OCI-LY1 (cell line): ENCODE measurements around the gene CBLL1.

ENCODE experiments used
- H2AFZ ChIP-seq: fragments of 200-600 bp; sonication (generic), shearing (Covaris generic); 2 replicates; pipeline ENCODE4 v1.6.0; 2014; ENCODE audit warnings: antibody characterized with exemption, mild to moderate bottlenecking, low read length
- H3F3A ChIP-seq: fragments of 200-600 bp; sonication (generic), shearing (Covaris generic); 2 replicates; pipeline ENCODE4 v1.6.0; 2014; ENCODE audit warnings: mild to moderate bottlenecking, antibody characterized with exemption, low read length, moderate library complexity; ENCODE audit not compliant: insufficient read depth
- H3K27ac ChIP-seq: fragments of 200-600 bp; sonication (generic); 2 replicates; pipeline ENCODE4 v1.5.1; 2014; ENCODE audit warnings: low read length, mixed run types, mild to moderate bottlenecking, low read depth; ENCODE audit not compliant: poor library complexity, severe bottlenecking
- H3K27me3 ChIP-seq: fragments of 200-600 bp; sonication (generic); 2 replicates; pipeline ENCODE4 v1.6.0; 2014; ENCODE audit warnings: antibody characterized with exemption, mild to moderate bottlenecking, low read length, moderate library complexity; ENCODE audit not compliant: insufficient read depth
- H3K36me3 ChIP-seq: fragments of 200-600 bp; sonication (generic); 2 replicates; pipeline ENCODE4 v1.6.1; 2014; ENCODE audit warnings: mild to moderate bottlenecking, antibody characterized with exemption, low read length, moderate library complexity, mixed read lengths; ENCODE audit not compliant: insufficient read depth
- H3K4me1 ChIP-seq: fragments of 200-600 bp; sonication (generic); 2 replicates; pipeline ENCODE4 v1.5.1; 2014; ENCODE audit warnings: mild to moderate bottlenecking, low read length, moderate library complexity; ENCODE audit not compliant: insufficient read depth, severe bottlenecking
- H3K4me2 ChIP-seq: fragments of 200-600 bp; sonication (generic), shearing (Covaris generic); 2 replicates; pipeline ENCODE4 v1.6.1; 2014; ENCODE audit warnings: low read length
- H3K4me3 ChIP-seq: fragments of 200-600 bp; sonication (generic); 2 replicates; pipeline ENCODE4 v1.5.1; 2014; ENCODE audit warnings: low read length, low read depth, mild to moderate bottlenecking, mixed read lengths; ENCODE audit not compliant: poor library complexity, severe bottlenecking
- H3K79me2 ChIP-seq: fragments of 200-600 bp; shearing (Covaris generic); 2 replicates; pipeline ENCODE4 v1.6.1; 2016; ENCODE audit warnings: mixed run types, low read length, mixed read lengths; ENCODE audit not compliant: insufficient read depth
- H3K9ac ChIP-seq: fragments of 200-600 bp; sonication (generic), shearing (Covaris generic); 2 replicates; pipeline ENCODE4 v1.6.1; 2014; ENCODE audit warnings: mild to moderate bottlenecking, low read length, mixed read lengths
- H3K9me2 ChIP-seq: fragments of 200-600 bp; sonication (generic), shearing (Covaris generic); 2 replicates; pipeline ENCODE4 v1.6.1; 2014; ENCODE audit warnings: low read depth, mild to moderate bottlenecking, low read length, mixed read lengths
- H3K9me3 ChIP-seq: fragments of 200-600 bp; shearing (Covaris generic); 2 replicates; pipeline ENCODE4 v1.6.1; 2014; ENCODE audit warnings: low read length, mixed read lengths
- H4K20me1 ChIP-seq: fragments of 200-600 bp; sonication (generic), shearing (Covaris generic); 2 replicates; pipeline ENCODE4 v1.6.0; 2016; ENCODE audit warnings: mild to moderate bottlenecking, low read length; ENCODE audit not compliant: insufficient read depth
- EZH2 ChIP-seq: fragments of 200-600 bp; sonication (generic), shearing (Covaris generic); IDR thresholded peaks from 2 replicates; pipeline ENCODE4 v1.8.0; 2017; ENCODE audit warnings: borderline replicate concordance, mixed run types, mild to moderate bottlenecking, antibody characterized with exemption, low read length, moderate library complexity, mixed read lengths
- TF ChIP-seq, protein P1 (sequence below): fragments of 200-600 bp; sonication (generic), shearing (Covaris generic); IDR thresholded peaks from 2 replicates; pipeline ENCODE4 v1.5.1; 2017; ENCODE audit warnings: mild to moderate bottlenecking, antibody characterized with exemption, low read length, moderate library complexity, mixed read lengths

The CBLL1 gene, protein sequence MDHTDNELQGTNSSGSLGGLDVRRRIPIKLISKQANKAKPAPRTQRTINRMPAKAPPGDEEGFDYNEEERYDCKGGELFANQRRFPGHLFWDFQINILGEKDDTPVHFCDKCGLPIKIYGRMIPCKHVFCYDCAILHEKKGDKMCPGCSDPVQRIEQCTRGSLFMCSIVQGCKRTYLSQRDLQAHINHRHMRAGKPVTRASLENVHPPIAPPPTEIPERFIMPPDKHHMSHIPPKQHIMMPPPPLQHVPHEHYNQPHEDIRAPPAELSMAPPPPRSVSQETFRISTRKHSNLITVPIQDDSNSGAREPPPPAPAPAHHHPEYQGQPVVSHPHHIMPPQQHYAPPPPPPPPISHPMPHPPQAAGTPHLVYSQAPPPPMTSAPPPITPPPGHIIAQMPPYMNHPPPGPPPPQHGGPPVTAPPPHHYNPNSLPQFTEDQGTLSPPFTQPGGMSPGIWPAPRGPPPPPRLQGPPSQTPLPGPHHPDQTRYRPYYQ

DNA sequence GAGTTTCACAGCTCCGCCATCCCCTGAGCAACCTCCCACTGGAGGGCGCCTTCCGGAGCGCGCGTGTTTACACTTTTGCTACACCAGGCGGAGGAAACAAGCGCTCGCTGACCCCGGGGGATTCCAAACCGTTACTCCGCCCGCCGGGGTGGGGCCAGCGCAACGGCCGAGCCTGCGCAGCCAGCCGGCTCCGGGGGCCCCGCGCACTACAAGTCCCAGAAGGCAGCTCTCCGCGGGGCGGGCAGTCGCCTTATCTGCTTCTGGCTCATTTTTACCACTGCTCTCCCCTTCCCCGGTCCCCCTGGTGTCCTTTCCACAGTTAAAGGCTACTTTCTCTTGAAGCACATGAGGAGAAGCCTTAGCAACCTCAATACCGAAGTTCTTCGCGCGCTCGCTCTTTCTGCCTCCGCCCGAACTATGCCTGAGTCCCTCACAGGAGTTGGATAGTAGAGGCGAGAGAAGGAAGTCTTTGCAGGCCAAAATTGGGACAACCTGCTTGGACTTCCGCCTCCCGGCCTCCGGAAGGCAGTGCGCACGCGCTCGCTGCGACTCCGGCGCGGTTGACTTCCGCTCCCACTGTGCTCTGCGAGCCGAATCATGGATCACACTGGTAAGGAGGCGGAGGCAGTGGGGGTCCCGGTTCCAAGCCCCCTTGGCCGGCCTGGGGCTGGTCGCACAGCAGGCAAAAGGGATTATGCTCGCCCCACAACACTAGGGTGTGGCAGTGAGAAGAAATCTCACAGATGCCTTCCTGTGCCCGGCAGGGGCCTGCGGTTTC lies at the start of gene CBLL1:
CBLL1 (plus strand) TSS at position 576 of the 778 bp plus-strand sequence; CDS start at position 598, 22 bp downstream.
- H3K27ac ChIP-seq, result peak within 1 kb of the TSS; percentile 93
- H3K9me3 ChIP-seq, result no peaks in the 10 kb centered on the region
- peaks cover 15% of the 10 kb centered on the region for H3K36me3 ChIP-seq
- H4K20me1 ChIP-seq, result no peaks in the 10 kb centered on the region
- no peaks in the 10 kb centered on the region for H3F3A ChIP-seq
- no peaks in the 10 kb centered on the region for H3K9me2 ChIP-seq
- H3K4me1 ChIP-seq, result peaks cover 42% of the 10 kb centered on the region
- peak within 1 kb of the TSS; percentile 70 for H3K9ac ChIP-seq
- H3K4me2 ChIP-seq, result peak within 1 kb of the TSS; percentile 76
- H2AFZ ChIP-seq, result peak within 1 kb of the TSS; percentile 11
- peak within 1 kb of the TSS; percentile 79 for H3K4me3 ChIP-seq
- H3K27me3 ChIP-seq, result no peaks in the 10 kb centered on the region
- peaks cover 47% of the 10 kb centered on the region for H3K79me2 ChIP-seq
- no peak for TF ChIP-seq EZH2
- TF ChIP-seq, protein P1, sequence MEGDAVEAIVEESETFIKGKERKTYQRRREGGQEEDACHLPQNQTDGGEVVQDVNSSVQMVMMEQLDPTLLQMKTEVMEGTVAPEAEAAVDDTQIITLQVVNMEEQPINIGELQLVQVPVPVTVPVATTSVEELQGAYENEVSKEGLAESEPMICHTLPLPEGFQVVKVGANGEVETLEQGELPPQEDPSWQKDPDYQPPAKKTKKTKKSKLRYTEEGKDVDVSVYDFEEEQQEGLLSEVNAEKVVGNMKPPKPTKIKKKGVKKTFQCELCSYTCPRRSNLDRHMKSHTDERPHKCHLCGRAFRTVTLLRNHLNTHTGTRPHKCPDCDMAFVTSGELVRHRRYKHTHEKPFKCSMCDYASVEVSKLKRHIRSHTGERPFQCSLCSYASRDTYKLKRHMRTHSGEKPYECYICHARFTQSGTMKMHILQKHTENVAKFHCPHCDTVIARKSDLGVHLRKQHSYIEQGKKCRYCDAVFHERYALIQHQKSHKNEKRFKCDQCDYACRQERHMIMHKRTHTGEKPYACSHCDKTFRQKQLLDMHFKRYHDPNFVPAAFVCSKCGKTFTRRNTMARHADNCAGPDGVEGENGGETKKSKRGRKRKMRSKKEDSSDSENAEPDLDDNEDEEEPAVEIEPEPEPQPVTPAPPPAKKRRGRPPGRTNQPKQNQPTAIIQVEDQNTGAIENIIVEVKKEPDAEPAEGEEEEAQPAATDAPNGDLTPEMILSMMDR, result peak; percentile 92

DNA sequence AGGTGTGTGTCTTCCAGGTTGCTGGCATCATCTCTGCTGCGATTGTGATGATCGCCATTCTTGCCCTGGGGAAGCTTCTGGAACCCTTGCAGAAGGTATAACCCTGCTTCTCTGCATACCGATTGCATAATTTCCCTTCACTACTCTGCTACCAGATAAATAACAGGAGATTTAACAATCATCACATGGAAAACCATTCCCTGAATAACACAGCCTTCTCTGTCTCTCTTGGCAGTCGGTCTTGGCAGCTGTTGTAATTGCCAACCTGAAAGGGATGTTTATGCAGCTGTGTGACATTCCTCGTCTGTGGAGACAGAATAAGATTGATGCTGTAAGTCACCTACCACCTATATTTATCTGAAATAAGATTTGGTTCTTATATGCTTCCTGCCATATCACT lies 49.6 kb upstream of the CBLL1 start:
- H3K9ac ChIP-seq, result no peak overlapping the region
- H4K20me1 ChIP-seq, result no peaks in the 10 kb centered on the region
- H2AFZ ChIP-seq, result no peak overlapping the region
- H3K4me3 ChIP-seq, result no peak overlapping the region
- H3K4me1 ChIP-seq, result no peaks in the 10 kb centered on the region
- no peaks in the 10 kb centered on the region for H3K36me3 ChIP-seq
- H3K4me2 ChIP-seq, result no peak overlapping the region
- no peaks in the 10 kb centered on the region for H3K9me3 ChIP-seq
- TF ChIP-seq, protein P1, result no peak
- no peak for TF ChIP-seq EZH2
- no peak overlapping the region for H3K27ac ChIP-seq
- H3K27me3 ChIP-seq, result no peaks in the 10 kb centered on the region
- H3K79me2 ChIP-seq, result no peaks in the 10 kb centered on the region
- H3K9me2 ChIP-seq, result no peaks in the 10 kb centered on the region
- no peaks in the 10 kb centered on the region for H3F3A ChIP-seq

DNA sequence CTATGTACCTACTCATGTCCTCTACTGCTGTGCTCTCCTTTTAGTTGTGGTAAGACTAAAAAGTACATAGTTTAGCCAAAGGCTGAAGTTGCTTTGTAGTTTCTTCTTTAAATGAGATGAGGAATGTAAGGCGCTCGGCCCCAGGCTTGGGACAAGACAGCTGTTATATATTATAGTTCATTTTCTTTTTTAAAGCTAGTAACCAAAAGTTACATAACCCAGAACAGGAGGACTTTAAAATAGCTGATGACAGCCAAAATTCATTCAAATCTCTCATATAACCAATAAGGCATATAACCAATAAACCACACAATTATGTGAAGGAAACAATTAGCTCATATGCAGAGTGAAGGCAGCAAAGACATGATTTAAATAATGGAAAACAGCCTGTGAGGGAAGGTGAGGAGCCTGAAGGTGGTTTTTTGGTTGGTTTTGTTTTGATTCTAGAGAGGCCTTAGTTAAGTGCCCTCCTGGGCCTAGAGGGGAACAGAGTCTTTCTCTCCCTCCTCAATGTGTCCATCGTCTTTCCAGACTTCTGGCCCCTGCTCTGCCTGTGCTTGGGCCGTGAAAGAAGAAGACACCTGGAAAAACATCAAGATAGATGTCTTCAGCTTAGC lies 47.5 kb upstream of the CBLL1 start:
- Histone ChIP-seq H3K9ac (no peak overlapping the region), H3K4me1 (no peaks in the 10 kb centered on the region), H3K27me3 (no peaks in the 10 kb centered on the region), H3K79me2 (no peaks in the 10 kb centered on the region), H3K36me3 (no peaks in the 10 kb centered on the region), H2AFZ (no peak overlapping the region), H3F3A (no peaks in the 10 kb centered on the region), H3K9me2 (no peaks in the 10 kb centered on the region), H3K9me3 (no peaks in the 10 kb centered on the region), H3K27ac (no peak overlapping the region), H3K4me3 (no peak overlapping the region), H3K4me2 (no peak overlapping the region), H4K20me1 (no peaks in the 10 kb centered on the region)
- TF ChIP-seq, protein P1, result no peak
- no peak for TF ChIP-seq EZH2
